HG03565 (cell line): ENCODE data around the gene UBE2L3.
"Not testable (repeated sequence)": the region's sequence is repeated elsewhere in the genome, so short reads cannot be mapped to it uniquely, and the experiment has no call there.

Experiments used
- ATAC-seq: cut with Tn5 transposase; IDR thresholded peaks from one replicate; pipeline ENCODE4 v1.9.1; 2021; ENCODE audit warnings: mild to moderate bottlenecking, moderate library complexity; ENCODE audit not compliant: unreplicated experiment

Gene UBE2L3

DNA sequence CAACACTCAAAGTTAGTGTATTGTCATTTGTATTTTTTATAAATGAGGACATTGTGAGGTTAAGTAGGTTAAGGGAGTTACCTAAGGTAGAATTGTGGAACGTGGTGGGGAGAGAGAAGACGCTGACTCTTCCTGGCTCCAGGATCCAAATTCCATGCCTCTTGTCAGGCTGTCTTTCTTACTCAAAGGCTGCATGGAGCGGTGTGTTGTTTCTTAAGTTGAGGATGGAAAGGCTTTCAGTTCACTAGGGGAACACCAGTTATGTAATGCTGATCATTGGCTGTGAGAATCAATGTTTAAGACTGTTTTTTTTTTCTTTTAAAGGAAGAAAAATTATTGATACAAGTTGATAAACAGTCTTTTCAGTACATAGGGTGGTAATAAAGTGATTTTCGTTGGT, 2.9 kb downstream of the UBE2L3 start:
- ATAC-seq, result no peak

DNA sequence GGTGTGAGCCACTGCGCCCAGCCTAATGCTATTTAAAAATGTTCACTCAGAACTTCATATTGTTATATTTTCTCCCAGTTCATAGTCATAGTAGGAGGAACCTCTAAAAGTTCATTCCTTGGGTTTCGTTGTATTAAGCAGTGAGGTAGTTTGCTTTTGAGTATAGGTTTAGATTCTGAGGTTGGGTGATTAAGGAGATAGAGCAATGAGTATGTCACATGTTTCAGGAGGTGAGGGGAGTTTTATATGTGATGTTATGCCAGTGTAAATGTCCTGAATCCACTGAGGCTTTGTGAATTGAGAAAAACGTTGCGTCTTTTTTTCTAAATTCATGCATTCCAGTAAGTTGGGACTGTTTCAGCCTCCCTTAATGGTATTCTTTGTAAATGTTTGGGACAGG, 4.2 kb downstream of the UBE2L3 start:
- ATAC-seq, result no peak

DNA sequence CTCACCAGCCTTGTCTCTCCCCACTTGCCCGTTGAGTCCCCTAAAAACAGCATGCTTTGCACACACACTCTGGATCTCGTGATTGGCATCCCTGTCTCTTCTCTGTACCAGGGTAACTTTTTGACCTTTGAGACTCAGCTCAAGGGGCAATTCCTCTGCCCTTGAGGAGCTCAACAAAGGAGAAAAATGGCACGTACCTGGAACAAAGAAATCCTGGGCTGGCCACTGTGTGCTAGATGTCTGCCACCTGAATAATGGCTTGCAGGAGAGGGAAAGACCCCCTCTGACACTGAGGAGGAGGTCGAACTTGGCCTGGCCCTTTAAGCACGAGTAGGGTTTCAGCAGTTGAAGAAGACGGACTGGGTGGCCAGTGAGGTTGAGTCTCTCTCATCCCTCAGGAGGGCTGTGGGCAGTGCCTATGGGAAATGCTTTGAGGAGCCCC, 5.8 kb downstream of the UBE2L3 start:
- no peak for ATAC-seq

DNA sequence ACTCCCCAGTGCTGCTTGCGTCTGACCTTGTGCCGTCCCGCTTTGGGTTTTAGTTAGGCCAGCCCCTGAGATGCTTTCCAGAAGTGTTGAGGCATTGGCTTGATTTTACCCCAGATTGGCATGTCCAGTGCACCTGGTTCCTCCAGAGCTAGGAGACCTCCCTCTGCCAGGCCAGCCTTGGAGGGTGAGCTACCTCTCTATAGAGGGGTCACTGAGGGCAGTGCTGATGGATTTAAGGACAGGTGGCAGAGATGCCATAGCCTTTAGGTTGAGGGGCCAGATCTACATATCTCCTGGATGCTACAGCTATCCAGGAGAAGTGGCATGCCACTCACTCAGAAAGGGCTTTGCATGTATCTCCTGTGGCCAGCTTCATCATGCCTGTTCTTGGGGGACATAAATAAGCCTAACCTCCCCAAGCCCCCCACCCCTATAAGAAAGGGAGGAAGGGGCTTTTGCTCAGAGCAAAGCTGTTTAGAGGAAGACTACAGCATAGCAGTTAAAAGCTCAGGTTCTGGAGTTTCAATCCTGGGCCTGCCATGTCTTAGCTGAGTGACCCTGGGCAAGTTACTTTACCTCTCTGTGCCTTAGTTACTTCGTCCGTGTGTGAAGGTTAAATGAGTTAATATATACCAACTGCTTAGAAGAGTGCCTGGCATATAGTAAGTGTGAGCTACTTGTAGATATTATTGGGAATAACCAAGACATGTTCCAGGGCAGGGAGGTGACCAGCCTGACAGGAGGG, 6.4 kb downstream of the UBE2L3 start:
- no peak for ATAC-seq

DNA sequence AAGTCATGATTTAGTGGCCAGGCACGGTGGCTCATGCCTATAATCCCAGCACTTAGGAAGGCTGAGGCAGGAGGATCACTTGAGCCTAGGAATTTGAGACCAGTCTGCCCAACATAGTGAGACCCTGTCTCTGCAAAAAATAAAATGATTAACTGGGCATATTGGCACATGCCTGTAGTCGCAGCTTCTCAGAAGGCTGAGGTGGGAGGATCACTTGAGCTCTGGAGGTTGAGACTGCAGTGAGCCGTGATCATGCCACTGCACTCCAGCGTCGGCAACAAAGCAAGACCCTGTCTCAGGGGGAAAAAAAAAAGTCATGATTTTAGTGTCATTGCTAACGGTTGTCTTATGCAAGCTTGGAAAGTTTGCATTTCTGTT, 11.9 kb downstream of the UBE2L3 start:
- ATAC-seq, result no peak

DNA sequence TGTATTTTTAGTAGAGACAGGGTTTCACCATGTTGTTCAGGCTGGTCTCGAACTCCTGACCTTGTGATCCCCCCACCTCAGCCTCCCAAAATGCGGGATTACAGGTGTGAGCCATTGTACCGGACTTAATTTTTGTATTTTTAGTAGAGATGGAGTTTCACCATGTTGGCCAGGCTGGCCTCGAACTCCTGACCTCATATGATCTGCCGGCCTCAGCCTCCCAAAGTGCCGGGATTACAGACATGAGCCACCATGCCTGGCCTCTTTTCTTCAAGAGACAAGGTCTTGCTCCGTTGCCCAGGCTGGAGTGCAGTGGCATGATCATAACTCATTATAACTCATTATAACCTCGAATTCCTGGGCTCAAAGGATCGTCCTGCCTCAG, 13.1 kb downstream of the UBE2L3 start:
- ATAC-seq, result not testable (repeated sequence)

DNA sequence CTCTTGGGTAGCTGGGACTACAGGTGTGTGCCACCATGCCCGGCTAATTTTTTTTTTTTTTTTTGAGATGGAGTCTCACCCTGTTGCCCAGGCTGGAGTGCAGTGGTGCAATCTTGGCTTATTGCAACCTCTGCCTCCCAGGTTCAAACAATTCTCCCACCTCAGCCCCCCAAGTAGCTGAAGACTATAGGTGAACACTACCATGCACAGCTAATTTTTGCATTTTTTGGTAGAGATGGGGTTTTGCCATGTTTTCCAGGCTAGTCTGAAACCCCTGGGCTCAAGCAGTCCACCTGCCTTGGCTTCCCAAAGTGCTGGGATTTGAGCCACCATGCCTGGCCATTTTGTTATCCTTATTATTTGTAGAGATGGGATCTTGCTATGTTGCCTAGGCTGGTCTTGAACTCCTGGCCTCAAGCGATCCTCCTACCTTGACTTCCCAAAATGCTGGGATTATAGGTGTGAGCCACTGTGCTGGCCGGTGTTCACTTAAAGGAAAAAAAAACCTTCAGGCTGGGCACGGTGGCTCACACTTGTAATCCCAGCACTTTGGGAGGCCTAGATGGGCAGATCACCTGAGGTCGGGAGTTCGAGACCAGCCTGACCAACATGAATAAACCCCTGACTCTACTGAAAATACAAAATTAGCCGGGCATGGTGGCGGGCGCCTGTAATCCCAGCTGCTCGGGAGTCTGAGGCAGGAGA, 13.6 kb downstream of the UBE2L3 start:
- ATAC-seq, result not testable (repeated sequence)

DNA sequence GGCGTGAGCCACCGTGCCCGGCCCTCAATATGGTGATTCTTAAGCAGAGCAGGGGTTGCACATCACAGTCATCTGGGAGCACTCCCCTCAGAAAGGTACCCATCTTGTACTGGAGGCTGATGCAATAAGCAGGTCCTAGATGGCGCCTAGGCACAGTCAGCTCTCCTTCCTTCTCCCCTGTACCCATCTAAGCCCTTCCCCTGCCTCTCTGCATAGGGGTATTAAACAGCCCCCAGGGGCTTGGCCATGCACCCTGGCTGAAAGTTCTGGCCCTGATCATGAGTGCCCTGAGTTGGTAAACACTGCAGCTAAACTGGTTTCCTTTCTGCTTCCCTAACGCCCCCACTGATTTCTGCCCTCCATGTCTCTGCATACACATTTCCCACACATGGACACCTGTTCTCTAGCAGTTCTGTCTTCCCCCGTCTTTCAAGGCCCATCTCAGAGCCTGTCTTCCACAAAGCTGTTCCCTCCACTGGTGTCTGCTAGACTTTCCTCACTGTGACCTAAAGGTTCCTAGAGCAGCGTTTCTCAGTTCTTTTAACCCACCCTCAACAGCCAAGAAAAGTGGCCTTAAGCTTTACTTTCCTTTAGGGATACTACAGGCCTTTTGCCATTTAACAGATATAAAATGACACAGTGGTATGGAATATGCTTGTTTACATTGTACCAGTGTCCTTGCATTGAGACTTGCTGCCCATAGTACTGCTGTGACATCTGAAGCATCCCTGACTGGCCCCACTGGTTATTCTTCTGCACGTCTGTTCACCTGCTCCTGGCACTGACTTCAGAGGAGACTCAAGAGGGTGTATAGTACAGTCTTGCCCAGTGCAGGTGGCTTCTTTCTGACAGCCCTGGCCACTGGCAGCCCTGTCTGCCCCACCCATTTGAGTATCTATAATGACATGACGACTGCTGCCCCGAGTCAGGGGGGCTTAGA, 15.6 kb downstream of the UBE2L3 start:
- no peak for ATAC-seq

DNA sequence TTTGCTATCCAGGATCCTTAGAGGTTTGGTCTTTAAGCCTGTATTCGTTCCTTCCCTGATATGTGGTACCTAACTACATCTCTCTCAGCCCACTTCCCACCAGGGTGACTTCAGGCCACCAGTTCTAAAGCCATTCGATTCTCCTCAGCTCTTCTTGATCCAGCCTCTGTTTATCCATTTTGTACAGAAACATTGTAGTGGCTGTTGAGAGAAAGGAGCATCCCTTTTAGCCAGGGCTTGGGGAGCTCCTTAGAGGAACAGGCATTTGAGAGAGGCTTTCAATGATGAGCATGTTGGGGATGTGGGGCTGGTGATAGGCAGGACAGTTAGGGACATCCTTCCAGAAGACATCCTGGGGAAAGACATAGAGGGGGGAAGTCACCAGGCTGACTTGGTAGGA, 17.9 kb downstream of the UBE2L3 start:
- ATAC-seq, result no peak

DNA sequence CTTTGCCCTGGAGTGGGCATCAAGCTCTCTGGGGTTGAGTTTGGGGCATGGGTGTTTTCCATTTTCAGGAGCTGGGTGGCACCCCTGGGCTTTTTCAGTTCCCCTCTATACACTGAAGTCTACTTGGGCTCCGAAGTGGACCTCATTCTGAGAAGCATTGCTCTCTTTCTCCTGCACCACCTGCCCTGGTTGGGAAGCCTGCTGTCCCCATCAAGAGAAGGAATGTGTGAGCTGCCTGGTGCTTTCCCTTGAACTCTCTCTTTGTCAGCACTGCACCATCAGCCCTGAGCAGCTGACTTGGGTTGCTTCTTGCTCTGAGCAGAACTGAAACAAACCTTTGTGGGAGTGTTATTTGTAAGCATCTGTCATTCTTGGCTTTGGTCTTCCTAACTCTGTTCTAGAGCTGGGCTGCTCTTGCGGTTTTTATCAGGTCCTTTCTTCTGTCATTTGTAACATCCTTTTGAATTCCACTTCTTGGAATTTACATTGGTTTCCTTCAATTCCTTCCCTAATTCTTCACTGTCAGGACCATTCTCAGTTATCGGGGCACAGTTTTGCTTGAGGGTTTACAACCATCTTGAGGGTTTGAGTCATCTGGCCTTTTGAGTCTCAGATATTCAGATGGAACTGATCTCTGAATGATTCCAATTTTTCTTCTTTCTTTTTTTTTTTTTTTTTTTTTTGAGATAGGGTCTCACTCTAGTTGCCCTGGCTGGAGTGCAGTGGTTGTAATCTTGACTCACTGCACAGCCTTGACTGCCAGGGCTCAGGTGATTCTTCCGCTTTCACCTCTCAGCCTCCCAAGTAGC, 20.5 kb downstream of the UBE2L3 start:
- peak; percentile 72 for ATAC-seq

DNA sequence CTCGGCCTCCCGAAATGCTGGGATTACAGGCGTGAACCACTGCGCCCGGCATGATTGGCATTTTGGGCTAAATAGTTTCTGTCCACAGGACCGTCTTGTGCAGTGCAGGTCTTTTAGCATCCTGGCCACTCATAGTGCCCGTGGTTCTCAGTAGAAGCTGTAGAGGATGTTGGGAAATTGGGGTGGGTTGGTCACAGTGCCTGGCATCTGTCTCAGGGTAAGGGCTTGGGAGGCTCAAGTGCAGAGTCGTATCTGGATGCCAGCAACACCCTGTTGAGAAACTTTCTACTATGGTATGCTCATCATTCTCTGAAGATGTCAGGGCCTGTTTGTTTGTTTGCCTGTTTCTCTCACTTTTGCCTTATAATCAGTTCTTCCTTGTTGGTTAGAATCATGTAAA, 21.9 kb downstream of the UBE2L3 start:
- no peak for ATAC-seq

DNA sequence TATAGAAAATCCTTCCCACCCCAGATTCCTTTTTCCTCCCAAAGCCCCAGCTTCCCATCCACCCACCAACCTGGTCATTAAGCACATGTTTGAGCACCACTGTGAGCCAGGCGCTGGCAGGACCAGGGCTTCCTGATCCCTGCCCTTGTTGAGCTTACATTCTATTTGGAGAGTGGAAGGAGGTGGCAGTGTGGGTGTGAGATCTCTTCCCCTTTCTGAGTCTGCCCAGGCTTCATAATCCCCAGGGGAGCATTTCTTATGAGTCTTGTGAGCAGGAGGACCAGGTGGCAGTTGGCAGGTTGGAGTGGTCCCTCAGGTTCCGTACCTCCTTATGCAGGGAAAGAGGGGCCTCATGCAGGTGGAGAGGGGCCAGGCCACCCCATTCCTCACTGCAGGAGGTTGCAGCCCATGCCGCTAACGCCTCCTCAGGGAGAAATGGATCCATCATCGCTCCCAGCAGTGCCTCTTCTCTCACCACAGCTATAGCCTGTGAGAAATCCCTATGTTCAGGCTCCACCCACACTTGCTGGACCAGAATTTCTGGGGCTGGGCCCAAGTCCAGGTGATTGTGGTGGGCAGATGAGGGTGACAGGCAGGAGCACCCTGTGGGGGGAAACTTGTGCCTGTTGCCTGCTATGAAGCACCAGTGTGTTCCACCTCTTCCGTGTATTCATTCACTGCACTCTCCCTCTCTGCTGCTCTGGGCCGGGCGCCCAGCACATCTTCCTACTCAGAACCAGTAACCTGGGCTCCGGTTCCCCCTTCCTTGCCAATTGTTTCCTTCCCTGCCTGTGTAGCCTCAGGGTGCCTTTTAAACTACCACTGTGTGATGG, 23.5 kb downstream of the UBE2L3 start:
- no peak for ATAC-seq

DNA sequence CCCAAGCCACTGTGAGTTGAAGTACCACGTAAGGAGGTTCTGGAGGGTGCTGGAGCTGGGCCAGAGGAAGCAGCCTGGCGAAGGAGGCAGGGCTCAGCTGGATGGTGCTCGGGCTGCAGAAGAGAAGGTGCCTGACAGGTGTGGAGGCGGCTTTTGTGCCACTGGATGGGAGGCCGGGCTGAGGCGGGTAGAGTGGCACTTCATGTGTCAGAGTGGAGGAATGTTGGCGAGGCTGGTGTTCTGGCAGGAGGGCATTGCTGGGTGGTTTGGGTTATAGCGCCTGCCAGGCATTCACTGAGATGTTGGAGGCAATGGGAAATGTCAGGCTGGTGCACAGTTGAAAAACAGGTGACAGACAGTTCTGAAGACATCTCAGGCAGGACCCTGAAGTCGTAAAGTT, 24.2 kb downstream of the UBE2L3 start:
- no peak for ATAC-seq

DNA sequence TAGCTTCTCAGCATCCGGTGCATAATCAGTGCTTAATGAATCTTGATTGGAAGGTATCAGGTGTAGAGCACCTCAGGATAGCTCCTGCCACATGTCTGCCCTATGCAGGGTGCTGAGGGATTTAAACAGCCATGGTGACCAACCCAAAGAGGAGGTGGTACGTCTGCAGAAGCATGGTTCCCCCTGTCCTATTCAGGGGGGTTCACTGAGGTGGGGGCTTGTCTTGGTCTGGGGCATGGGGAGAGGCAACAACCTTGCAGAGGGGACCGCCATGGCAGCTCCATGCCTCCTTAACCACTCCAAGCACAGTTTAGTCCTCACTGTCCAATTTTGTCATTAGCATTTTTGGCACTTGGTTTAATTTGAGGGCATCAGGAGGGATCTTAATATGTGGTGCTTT, 24.9 kb downstream of the UBE2L3 start:
- ATAC-seq, result no peak

DNA sequence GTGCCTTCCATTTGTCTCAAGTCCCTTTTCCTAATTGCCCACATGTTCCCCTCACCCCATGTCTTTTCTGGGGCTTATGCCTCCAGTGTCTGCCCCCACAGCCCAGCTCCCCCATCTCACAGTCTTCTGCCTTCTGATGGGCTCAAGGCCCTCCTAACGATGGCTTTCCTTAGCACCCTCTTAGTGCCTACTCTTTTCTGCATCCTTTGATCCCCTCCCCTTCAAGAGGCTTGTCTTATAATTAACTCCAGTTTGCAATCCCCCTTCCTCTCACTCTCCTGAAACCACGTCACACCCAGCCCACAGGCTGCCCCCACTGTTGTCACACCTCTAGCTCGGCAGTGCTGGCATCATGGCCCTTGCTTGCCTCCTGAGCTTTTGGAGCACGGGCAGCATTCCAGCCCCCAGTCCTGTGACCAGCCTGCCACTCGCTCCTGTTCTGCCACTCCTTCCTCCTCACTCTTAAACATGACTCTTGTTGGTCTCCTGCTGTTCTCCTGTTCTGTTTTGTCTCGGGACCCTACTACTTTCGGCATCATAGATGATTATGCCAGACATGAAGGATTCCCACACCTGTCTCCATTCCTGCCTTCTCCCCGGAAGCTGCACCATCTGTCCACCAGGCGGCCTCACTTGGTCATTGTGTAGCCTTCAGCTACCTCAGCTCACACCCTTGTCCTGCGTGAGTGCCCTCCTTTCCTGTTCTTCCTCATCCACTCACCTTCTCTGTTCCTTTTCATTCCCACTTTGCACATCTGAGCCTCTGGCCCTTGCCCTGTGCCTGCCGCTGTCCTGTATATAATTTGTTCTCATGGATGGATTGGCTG, 26.1 kb downstream of the UBE2L3 start:
- ATAC-seq, result no peak

DNA sequence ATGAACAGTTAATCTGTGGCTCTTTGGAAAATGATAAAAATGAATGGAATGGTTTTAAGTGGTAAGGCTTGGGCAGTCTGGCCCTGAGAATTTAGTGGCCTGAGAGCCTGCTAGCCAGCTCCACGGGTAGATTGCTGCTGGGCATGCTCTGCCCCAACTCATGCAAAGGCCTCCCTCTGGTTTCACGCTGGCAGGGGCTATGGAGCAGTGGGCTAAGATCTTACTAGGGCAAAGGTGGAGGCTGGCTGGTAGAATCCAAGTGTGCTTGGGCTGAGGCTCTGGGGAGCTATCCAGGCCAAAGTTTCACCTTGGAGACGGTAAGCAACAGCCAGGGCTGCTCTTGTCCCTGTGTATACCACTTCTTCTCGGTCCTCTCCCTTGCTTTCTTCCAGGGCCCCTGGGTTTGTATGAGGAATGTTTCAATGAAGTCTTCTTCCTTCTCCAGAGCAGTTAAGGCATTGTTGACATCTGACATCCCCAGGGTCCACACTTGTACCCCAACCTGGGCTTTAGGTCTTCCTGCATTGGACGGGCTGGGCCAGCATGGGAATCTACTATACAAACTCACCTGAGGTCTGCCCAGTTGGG, 27.4 kb downstream of the UBE2L3 start:
- ATAC-seq, result no peak

DNA sequence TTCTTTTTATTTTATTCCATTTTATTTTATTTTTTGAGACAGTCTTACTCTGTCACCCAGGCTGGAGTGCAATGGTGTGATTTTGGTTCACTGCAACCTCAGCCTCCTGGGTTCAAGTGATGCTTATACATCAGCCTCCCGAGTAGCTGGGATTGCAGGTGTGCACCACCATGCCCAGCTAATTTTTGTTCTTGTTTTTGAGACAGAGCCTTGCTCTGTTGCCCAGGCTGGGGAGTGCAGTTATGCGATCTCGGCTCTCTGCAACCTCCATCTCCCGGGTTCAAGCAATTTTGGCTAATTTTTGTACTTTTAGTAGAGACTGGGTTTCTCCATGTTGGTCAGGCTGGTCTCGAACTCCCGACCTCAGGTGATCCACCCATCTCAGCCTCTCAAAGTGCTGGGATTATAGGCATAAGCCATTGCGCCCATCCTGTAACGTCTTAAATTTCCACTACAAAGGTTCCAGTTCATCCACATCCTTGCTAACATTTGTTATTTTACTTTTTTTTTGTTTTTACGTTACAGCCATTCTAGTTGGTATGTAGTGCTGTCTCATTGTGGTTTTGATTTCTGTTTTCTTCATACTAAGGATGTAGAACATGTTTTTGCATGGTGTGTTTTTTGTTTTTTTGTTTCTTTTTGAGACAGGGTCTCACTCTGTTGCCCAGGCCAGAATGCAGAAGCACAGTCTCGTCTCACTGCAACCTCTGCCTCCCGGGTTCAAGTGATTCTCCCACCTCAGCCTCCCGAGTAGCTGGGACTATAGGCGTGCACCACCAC, 29.0 kb downstream of the UBE2L3 start:
- not testable (repeated sequence) for ATAC-seq

DNA sequence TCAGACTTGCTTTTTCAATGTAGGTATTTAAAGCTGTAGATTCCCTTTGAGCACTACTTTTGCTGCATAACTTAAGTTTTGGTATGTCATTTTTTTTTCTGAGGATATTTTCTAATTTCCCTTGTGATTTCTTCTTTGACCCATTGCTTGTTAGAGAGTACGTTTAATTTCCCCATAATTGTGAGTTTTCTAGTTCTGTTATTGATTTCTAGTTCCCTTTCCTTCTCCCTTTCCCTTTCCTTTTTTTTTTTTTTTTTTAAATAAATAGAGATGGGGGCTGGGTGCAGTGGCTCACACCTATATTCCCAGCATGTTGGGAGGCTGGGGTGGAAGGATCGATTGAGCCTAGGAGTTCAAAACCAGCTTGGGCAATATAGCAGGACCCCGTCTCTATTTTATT, 30.8 kb downstream of the UBE2L3 start:
- ATAC-seq, result no peak
